IMR-90 (cell line): Measurements from ENCODE around the gene HOXC6. TPM values are rescaled to one million over a fixed set of nuclear protein-coding genes. Genes with fewer than 3 reads are reported as not detected.

ENCODE experiments used
- ATAC-seq: fragments of 200-7000 bp; cut with Tn5 transposase; 2 replicates; pipeline ENCODE4 v1.9.1; 2020; ENCODE audit warnings: low read depth, mild to moderate bottlenecking, moderate library complexity
- BruUV-seq: library from RNA; stranded (reverse); fragments of 400-500 nt; replicated peaks from 2 replicates; lab custom pipeline; 2021; lab: Mats Ljungman, UMichigan
- CTCF ChIA-PET: fragments of 300-600 bp; formaldehyde crosslinking; extraction: SDS; loops from one replicate; lab custom pipeline; 2021; ENCODE audit warnings: antibody characterized with exemption; lab: Yijun Ruan, JAX
- POLR2A ChIA-PET: fragments of 300-600 bp; sonication (Branson Sonifier 250); formaldehyde crosslinking; loops from one replicate; lab custom pipeline; 2022; ENCODE audit warnings: antibody characterized with exemption; ENCODE audit not compliant: unreplicated experiment; lab: Charles Lee
- DNase-seq: peaks from one replicate; pipeline ENCODE4 v3.0.0; 2013
- H2AFZ ChIP-seq: replicated peaks from 2 replicates; pipeline ENCODE3; 2013; ENCODE audit warnings: low read length, mild to moderate bottlenecking; ENCODE audit not compliant: poor library complexity
- H2AK5ac ChIP-seq: 2 replicates; pipeline ENCODE4 v1.6.1; 2013; ENCODE audit warnings: low read depth, low read length, inconsistent platforms
- H2AK9ac ChIP-seq: replicated peaks from 2 replicates; pipeline ENCODE3; 2013; ENCODE audit warnings: mild to moderate bottlenecking, low read depth, low read length, moderate library complexity; ENCODE audit not compliant: poor library complexity
- H2BK120ac ChIP-seq: 2 replicates; pipeline ENCODE4 v1.6.1; 2013; ENCODE audit warnings: low read depth, low read length, inconsistent platforms
- H2BK15ac ChIP-seq: 3 replicates; pipeline ENCODE4 v1.6.1; 2013; ENCODE audit warnings: low read depth, low read length, inconsistent platforms
- H2BK20ac ChIP-seq: 2 replicates; pipeline ENCODE4 v1.6.1; 2013; ENCODE audit warnings: low read depth, mild to moderate bottlenecking, inconsistent platforms, low read length, moderate library complexity
- H2BK5ac ChIP-seq: 2 replicates; pipeline ENCODE4 v1.6.1; 2013; ENCODE audit warnings: mild to moderate bottlenecking, low read depth, low read length, inconsistent platforms; ENCODE audit not compliant: poor library complexity, severe bottlenecking
- H3K14ac ChIP-seq: replicated peaks from 2 replicates; pipeline ENCODE4 v1.6.1; 2013; ENCODE audit warnings: low read depth, low read length, inconsistent platforms
- H3K18ac ChIP-seq: 2 replicates; pipeline ENCODE4 v1.6.1; 2013; ENCODE audit warnings: low read depth, low read length, control low read depth
- H3K23ac ChIP-seq: 2 replicates; pipeline ENCODE4 v1.6.1; 2013; ENCODE audit warnings: low read depth, low read length, inconsistent platforms
- H3K27ac ChIP-seq: 2 replicates; pipeline ENCODE4 v1.5.1; 2013; ENCODE audit warnings: mild to moderate bottlenecking, control low read depth, low read length; ENCODE audit not compliant: insufficient read depth
- H3K27me3 ChIP-seq: 2 replicates; pipeline ENCODE4 v1.6.1; 2013; ENCODE audit warnings: low read length; ENCODE audit not compliant: control insufficient read depth, insufficient read depth
- H3K36me3 ChIP-seq: 2 replicates; pipeline ENCODE4 v1.6.1; 2013; ENCODE audit warnings: low read length, mixed read lengths; ENCODE audit not compliant: control insufficient read depth, insufficient read depth
- H3K4ac ChIP-seq: 2 replicates; pipeline ENCODE4 v1.6.1; 2013; ENCODE audit warnings: low read depth, low read length, inconsistent platforms
- H3K4me1 ChIP-seq: 2 replicates; pipeline ENCODE4 v1.6.1; 2013; ENCODE audit warnings: low read length, mixed read lengths; ENCODE audit not compliant: control insufficient read depth, insufficient read depth
- H3K4me2 ChIP-seq: 2 replicates; pipeline ENCODE4 v1.6.1; 2013; ENCODE audit warnings: low read depth, mild to moderate bottlenecking, control low read depth, low read length, moderate library complexity
- H3K4me3 ChIP-seq: 2 replicates; pipeline ENCODE4 v1.5.1; 2013; ENCODE audit warnings: low read depth, mild to moderate bottlenecking, control low read depth, low read length, moderate library complexity; ENCODE audit not compliant: insufficient read depth
- H3K56ac ChIP-seq: 2 replicates; pipeline ENCODE4 v1.6.1; 2013; ENCODE audit warnings: low read length, inconsistent platforms; ENCODE audit not compliant: insufficient read depth; ENCODE audit errors: extremely low read depth
- H3K79me1 ChIP-seq, 2 experiments: 2 replicates each; pipeline ENCODE4 v1.6.1; 2013; ENCODE audit warnings: low read length in 2 of 2, inconsistent platforms in 1 of 2, low read depth in 1 of 2
- H3K9ac ChIP-seq: 2 replicates; pipeline ENCODE4 v1.6.1; 2013; ENCODE audit warnings: low read depth, low read length, control low read depth
- H3K9me1 ChIP-seq: 2 replicates; pipeline ENCODE4 v1.6.1; 2013; ENCODE audit warnings: low read length, inconsistent platforms; ENCODE audit not compliant: insufficient read depth
- H3K9me3 ChIP-seq: 2 replicates; pipeline ENCODE4 v1.6.1; 2013; ENCODE audit warnings: low read length; ENCODE audit not compliant: control insufficient read depth, insufficient read depth
- H4K20me1 ChIP-seq: 2 replicates; pipeline ENCODE4 v1.6.1; 2013; ENCODE audit warnings: low read length, inconsistent platforms; ENCODE audit not compliant: insufficient read depth
- H4K5ac ChIP-seq: 2 replicates; pipeline ENCODE4 v1.6.1; 2013; ENCODE audit warnings: mild to moderate bottlenecking, low read depth, low read length, control low read depth
- H4K8ac ChIP-seq, 2 experiments: 2 replicates each; pipeline ENCODE4 v1.6.1; 2013; ENCODE audit warnings: low read depth in 2 of 2, low read length in 2 of 2, control low read depth in 1 of 2, inconsistent platforms in 1 of 2
- H4K91ac ChIP-seq: 2 replicates; pipeline ENCODE4 v1.6.1; 2013; ENCODE audit warnings: low read depth, low read length, inconsistent platforms; ENCODE audit not compliant: insufficient read depth
- BHLHE40 ChIP-seq: fragments of 150-350 bp; IDR thresholded peaks from 2 replicates; pipeline ENCODE4 v1.6.1; 2016; ENCODE audit warnings: mild to moderate bottlenecking, low read depth, low read length
- WGBS, 2 experiments: methylation state at CpG; one replicate each; pipeline versions ENCODE4 v1.1.5 to v1.1.7; 2013; ENCODE audit warnings: missing lambda C conversion rate in 2 of 2; ENCODE audit not compliant: insufficient read length in 1 of 2; ENCODE audit errors: extremely low coverage in 2 of 2; 5-methylcytosine and 5-hydroxymethylcytosine counted together
- dilution Hi-C: fragments of 300-500 bp; cut with HindIII; formaldehyde crosslinking; loops from one replicate; pipeline ENCODE4 v1.14.3; 2018; ENCODE audit warnings: low sequenced_read_pairs; ENCODE audit not compliant: unreplicated experiment
- in situ Hi-C: fragments of 300-500 bp; cut with MboI; formaldehyde crosslinking; loops from 3 replicates; pipeline ENCODE4 v1.14.3; 2019; ENCODE audit warnings: low sequenced_read_pairs, inconsistent platforms, mixed read lengths
- intact Hi-C: fragments of 100-400 bp; cut with micrococcal nuclease; formaldehyde crosslinking; loops from 2 replicates; pipeline ENCODE4 v1.10.0; 2022
- polyA plus RNA-seq, 3 experiments: library from polyadenylated mRNA; depleted of rRNA; stranded (reverse); fragments of >200 nt; gene quantifications; 2 replicates each; pipeline ENCODE4 v1.2.3, GENCODE V29; 2012; ENCODE audit warnings: low replicate concordance in 1 of 3
- total RNA-seq: library from RNA; depleted of rRNA; stranded (reverse); fragments of >200 nt; gene quantifications from 2 replicates; pipeline ENCODE4 v1.2.3, GENCODE V29; 2012

The HOXC6 gene
- total and polyA plus RNA-seq, 2 of the 4 experiments (the other 2 are of a cell fraction): 1.1 TPM; not detected in 1

- H3K36me3 ChIP-seq: no peaks in the 10 kb centered on the region
- H3K9ac ChIP-seq: no peak overlapping the region
- CTCF ChIA-PET: no interaction called here
- dilution Hi-C loops: no loop called here
- no peak for TF ChIP-seq BHLHE40
- H3K4me2 ChIP-seq: no peak overlapping the region
- 0% methylated on average over 1 of the region's 18 CpGs; no CpG with 5 or more reads in 1 of the 2 experiments for WGBS, 2 experiments
- no peaks in the 10 kb centered on the region for H3K79me1 ChIP-seq
- no peak overlapping the region for H2AK5ac ChIP-seq
- intact Hi-C loops: no loop called here
- peaks cover 98% of the 10 kb centered on the region for H3K27me3 ChIP-seq
- no peak overlapping the region for H4K8ac ChIP-seq
- no peak overlapping the region for H2BK5ac ChIP-seq
- peaks cover 3% of the 10 kb centered on the region; the same call in 1 of the 2 replicates for H3K4me1 ChIP-seq
- H3K18ac ChIP-seq: no peak overlapping the region
- no TSS peak for BruUV-seq
- H4K91ac ChIP-seq: no peak overlapping the region
- H3K4ac ChIP-seq: no peak overlapping the region
- H3K23ac ChIP-seq: no peak overlapping the region
- no peak overlapping the region for H3K14ac ChIP-seq
- no peaks in the 10 kb centered on the region; the same call in 1 of the 2 replicates for H4K20me1 ChIP-seq
- no peak for ATAC-seq
- H3K4me3 ChIP-seq: no peak overlapping the region
- no peak overlapping the region for H3K27ac ChIP-seq
- POLR2A ChIA-PET: no interaction called here
- H3K9me1 ChIP-seq: no peaks in the 10 kb centered on the region
- no peak overlapping the region for H2BK120ac ChIP-seq
- no peak overlapping the region for H4K5ac ChIP-seq
- H2AFZ ChIP-seq: no peak overlapping the region
- no peak for DNase-seq
- in situ Hi-C loops: loop anchor here (10.0 kb wide), 2 partner anchors 229 to 381 kb away; no protein-coding TSS in a partner anchor
- no peak overlapping the region for H3K56ac ChIP-seq
- H2BK15ac ChIP-seq: no peak overlapping the region
- no peak overlapping the region for H2AK9ac ChIP-seq
- H3K9me3 ChIP-seq: peaks cover 19% of the 10 kb centered on the region
- H2BK20ac ChIP-seq: no peak overlapping the region
Measured at GRCh38 chr12:53993162-53994008, 34.9 kb upstream of the HOXC6 start.
